IMR-90 (cell line): ENCODE data around the gene MIOX. TPM values are rescaled to one million over a fixed set of nuclear protein-coding genes. Genes with fewer than 3 reads are reported as not detected.
A peak's percentile ranks its signal among the peaks of the same experiment; 100 is the strongest.

ENCODE experiments used
- ATAC-seq: fragments of 200-7000 bp; cut with Tn5 transposase; 2 replicates; pipeline ENCODE4 v1.9.1; 2020; ENCODE audit warnings: low read depth, mild to moderate bottlenecking, moderate library complexity
- BruUV-seq: library from RNA; stranded (reverse); fragments of 400-500 nt; replicated peaks from 2 replicates; lab custom pipeline; 2021; lab: Mats Ljungman, UMichigan
- CTCF ChIA-PET: fragments of 300-600 bp; formaldehyde crosslinking; extraction: SDS; loops from one replicate; lab custom pipeline; 2021; ENCODE audit warnings: antibody characterized with exemption; lab: Yijun Ruan, JAX
- POLR2A ChIA-PET: fragments of 300-600 bp; sonication (Branson Sonifier 250); formaldehyde crosslinking; loops from one replicate; lab custom pipeline; 2022; ENCODE audit warnings: antibody characterized with exemption; ENCODE audit not compliant: unreplicated experiment; lab: Charles Lee
- DNase-seq: peaks from one replicate; pipeline ENCODE4 v3.0.0; 2013
- H2AFZ ChIP-seq: replicated peaks from 2 replicates; pipeline ENCODE3; 2013; ENCODE audit warnings: low read length, mild to moderate bottlenecking; ENCODE audit not compliant: poor library complexity
- H2AK5ac ChIP-seq: 2 replicates; pipeline ENCODE4 v1.6.1; 2013; ENCODE audit warnings: low read depth, low read length, inconsistent platforms
- H2AK9ac ChIP-seq: replicated peaks from 2 replicates; pipeline ENCODE3; 2013; ENCODE audit warnings: mild to moderate bottlenecking, low read depth, low read length, moderate library complexity; ENCODE audit not compliant: poor library complexity
- H2BK120ac ChIP-seq: 2 replicates; pipeline ENCODE4 v1.6.1; 2013; ENCODE audit warnings: low read depth, low read length, inconsistent platforms
- H2BK15ac ChIP-seq: 3 replicates; pipeline ENCODE4 v1.6.1; 2013; ENCODE audit warnings: low read depth, low read length, inconsistent platforms
- H2BK20ac ChIP-seq: 2 replicates; pipeline ENCODE4 v1.6.1; 2013; ENCODE audit warnings: low read depth, mild to moderate bottlenecking, inconsistent platforms, low read length, moderate library complexity
- H2BK5ac ChIP-seq: 2 replicates; pipeline ENCODE4 v1.6.1; 2013; ENCODE audit warnings: mild to moderate bottlenecking, low read depth, low read length, inconsistent platforms; ENCODE audit not compliant: poor library complexity, severe bottlenecking
- H3K14ac ChIP-seq: replicated peaks from 2 replicates; pipeline ENCODE4 v1.6.1; 2013; ENCODE audit warnings: low read depth, low read length, inconsistent platforms
- H3K18ac ChIP-seq: 2 replicates; pipeline ENCODE4 v1.6.1; 2013; ENCODE audit warnings: low read depth, low read length, control low read depth
- H3K23ac ChIP-seq: 2 replicates; pipeline ENCODE4 v1.6.1; 2013; ENCODE audit warnings: low read depth, low read length, inconsistent platforms
- H3K27ac ChIP-seq: 2 replicates; pipeline ENCODE4 v1.5.1; 2013; ENCODE audit warnings: mild to moderate bottlenecking, control low read depth, low read length; ENCODE audit not compliant: insufficient read depth
- H3K27me3 ChIP-seq: 2 replicates; pipeline ENCODE4 v1.6.1; 2013; ENCODE audit warnings: low read length; ENCODE audit not compliant: control insufficient read depth, insufficient read depth
- H3K36me3 ChIP-seq: 2 replicates; pipeline ENCODE4 v1.6.1; 2013; ENCODE audit warnings: low read length, mixed read lengths; ENCODE audit not compliant: control insufficient read depth, insufficient read depth
- H3K4ac ChIP-seq: 2 replicates; pipeline ENCODE4 v1.6.1; 2013; ENCODE audit warnings: low read depth, low read length, inconsistent platforms
- H3K4me1 ChIP-seq: 2 replicates; pipeline ENCODE4 v1.6.1; 2013; ENCODE audit warnings: low read length, mixed read lengths; ENCODE audit not compliant: control insufficient read depth, insufficient read depth
- H3K4me2 ChIP-seq: 2 replicates; pipeline ENCODE4 v1.6.1; 2013; ENCODE audit warnings: low read depth, mild to moderate bottlenecking, control low read depth, low read length, moderate library complexity
- H3K4me3 ChIP-seq: 2 replicates; pipeline ENCODE4 v1.5.1; 2013; ENCODE audit warnings: low read depth, mild to moderate bottlenecking, control low read depth, low read length, moderate library complexity; ENCODE audit not compliant: insufficient read depth
- H3K56ac ChIP-seq: 2 replicates; pipeline ENCODE4 v1.6.1; 2013; ENCODE audit warnings: low read length, inconsistent platforms; ENCODE audit not compliant: insufficient read depth; ENCODE audit errors: extremely low read depth
- H3K79me1 ChIP-seq, 2 experiments: 2 replicates each; pipeline ENCODE4 v1.6.1; 2013; ENCODE audit warnings: low read length in 2 of 2, inconsistent platforms in 1 of 2, low read depth in 1 of 2
- H3K9ac ChIP-seq: 2 replicates; pipeline ENCODE4 v1.6.1; 2013; ENCODE audit warnings: low read depth, low read length, control low read depth
- H3K9me1 ChIP-seq: 2 replicates; pipeline ENCODE4 v1.6.1; 2013; ENCODE audit warnings: low read length, inconsistent platforms; ENCODE audit not compliant: insufficient read depth
- H3K9me3 ChIP-seq: 2 replicates; pipeline ENCODE4 v1.6.1; 2013; ENCODE audit warnings: low read length; ENCODE audit not compliant: control insufficient read depth, insufficient read depth
- H4K20me1 ChIP-seq: 2 replicates; pipeline ENCODE4 v1.6.1; 2013; ENCODE audit warnings: low read length, inconsistent platforms; ENCODE audit not compliant: insufficient read depth
- H4K5ac ChIP-seq: 2 replicates; pipeline ENCODE4 v1.6.1; 2013; ENCODE audit warnings: mild to moderate bottlenecking, low read depth, low read length, control low read depth
- H4K8ac ChIP-seq, 2 experiments: 2 replicates each; pipeline ENCODE4 v1.6.1; 2013; ENCODE audit warnings: low read depth in 2 of 2, low read length in 2 of 2, control low read depth in 1 of 2, inconsistent platforms in 1 of 2
- H4K91ac ChIP-seq: 2 replicates; pipeline ENCODE4 v1.6.1; 2013; ENCODE audit warnings: low read depth, low read length, inconsistent platforms; ENCODE audit not compliant: insufficient read depth
- NFE2L2 ChIP-seq: fragments of 150-350 bp; IDR thresholded peaks from 2 replicates; pipeline ENCODE4 v1.6.1; 2016; ENCODE audit warnings: low read depth, mild to moderate bottlenecking, low read length
- WGBS, 2 experiments: methylation state at CpG; one replicate each; pipeline versions ENCODE4 v1.1.5 to v1.1.7; 2013; ENCODE audit warnings: missing lambda C conversion rate in 2 of 2; ENCODE audit not compliant: insufficient read length in 1 of 2; ENCODE audit errors: extremely low coverage in 2 of 2; 5-methylcytosine and 5-hydroxymethylcytosine counted together
- dilution Hi-C: fragments of 300-500 bp; cut with HindIII; formaldehyde crosslinking; loops from one replicate; pipeline ENCODE4 v1.14.3; 2018; ENCODE audit warnings: low sequenced_read_pairs; ENCODE audit not compliant: unreplicated experiment
- in situ Hi-C: fragments of 300-500 bp; cut with MboI; formaldehyde crosslinking; loops from 3 replicates; pipeline ENCODE4 v1.14.3; 2019; ENCODE audit warnings: low sequenced_read_pairs, inconsistent platforms, mixed read lengths
- intact Hi-C: fragments of 100-400 bp; cut with micrococcal nuclease; formaldehyde crosslinking; loops from 2 replicates; pipeline ENCODE4 v1.10.0; 2022
- polyA plus RNA-seq, 3 experiments: library from polyadenylated mRNA; depleted of rRNA; stranded (reverse); fragments of >200 nt; gene quantifications; 2 replicates each; pipeline ENCODE4 v1.2.3, GENCODE V29; 2012; ENCODE audit warnings: low replicate concordance in 1 of 3
- total RNA-seq: library from RNA; depleted of rRNA; stranded (reverse); fragments of >200 nt; gene quantifications from 2 replicates; pipeline ENCODE4 v1.2.3, GENCODE V29; 2012
- TF ChIP-seq, protein P1 (sequence below): fragments of 150-350 bp; IDR thresholded peaks from 2 replicates; pipeline ENCODE4 v1.6.1; 2016; ENCODE audit warnings: low read depth, mild to moderate bottlenecking, low read length, moderate library complexity, borderline replicate concordance

MIOX gene
- total and polyA plus RNA-seq, 2 of the 4 experiments (the other 2 are of a cell fraction) = not detected

DNA sequence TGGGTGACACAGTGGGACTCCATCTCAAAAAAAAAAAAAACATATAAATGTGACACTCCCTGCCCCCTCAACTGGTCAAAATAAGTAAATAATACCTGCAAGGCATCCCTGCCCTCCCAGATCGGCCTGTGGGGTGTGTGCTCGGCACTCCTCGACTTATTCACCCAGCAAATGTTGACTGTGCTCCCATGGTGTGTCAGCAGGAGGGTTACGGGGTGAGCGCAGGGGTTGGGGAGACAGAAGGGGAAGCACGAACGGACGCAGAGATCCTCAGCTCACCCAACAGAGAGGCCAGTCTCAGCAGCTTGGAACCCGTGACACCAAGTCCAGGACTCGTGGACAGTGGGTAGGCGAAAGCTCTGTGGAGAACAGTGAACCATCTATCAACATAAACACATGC lies 6.9 kb upstream of the MIOX start:
- H3K4me2 ChIP-seq = no peak overlapping the region
- no peak overlapping the region for H3K27ac ChIP-seq
- ChIA-PET CTCF (no interaction called here), POLR2A (no interaction called here)
- dilution Hi-C loops = no loop called here
- no peak overlapping the region for H2BK15ac ChIP-seq
- in situ Hi-C loops = no loop called here
- H3K4me1 ChIP-seq = peaks cover 3% of the 10 kb centered on the region; the same call in 1 of the 2 replicates
- H3K56ac ChIP-seq = no peak overlapping the region
- no peak overlapping the region for H3K18ac ChIP-seq
- intact Hi-C loops = no loop called here
- no peaks in the 10 kb centered on the region for H3K9me3 ChIP-seq
- 70% methylated on average over 2 of the region's 11 CpGs; no CpG with 5 or more reads in 1 of the 2 experiments for WGBS, 2 experiments
- no peak overlapping the region for H2AFZ ChIP-seq
- 0 out of 2 replicates have a peak overlapping the region, but pooled peaks have one; percentile 49 for H3K23ac ChIP-seq
- no peak overlapping the region for H2BK20ac ChIP-seq
- no peak overlapping the region for H4K91ac ChIP-seq
- no peak overlapping the region for H3K4me3 ChIP-seq
- H3K14ac ChIP-seq = no peak overlapping the region
- DNase-seq (no peak), ATAC-seq (no peak)
- H2BK5ac ChIP-seq = no peak overlapping the region
- no peak overlapping the region for H2BK120ac ChIP-seq
- H3K9me1 ChIP-seq = no peaks in the 10 kb centered on the region; the same call in 1 of the 2 replicates
- peaks cover 21% of the 10 kb centered on the region for H3K27me3 ChIP-seq
- TF ChIP-seq NFE2L2 = no peak
- TF ChIP-seq, protein P1, sequence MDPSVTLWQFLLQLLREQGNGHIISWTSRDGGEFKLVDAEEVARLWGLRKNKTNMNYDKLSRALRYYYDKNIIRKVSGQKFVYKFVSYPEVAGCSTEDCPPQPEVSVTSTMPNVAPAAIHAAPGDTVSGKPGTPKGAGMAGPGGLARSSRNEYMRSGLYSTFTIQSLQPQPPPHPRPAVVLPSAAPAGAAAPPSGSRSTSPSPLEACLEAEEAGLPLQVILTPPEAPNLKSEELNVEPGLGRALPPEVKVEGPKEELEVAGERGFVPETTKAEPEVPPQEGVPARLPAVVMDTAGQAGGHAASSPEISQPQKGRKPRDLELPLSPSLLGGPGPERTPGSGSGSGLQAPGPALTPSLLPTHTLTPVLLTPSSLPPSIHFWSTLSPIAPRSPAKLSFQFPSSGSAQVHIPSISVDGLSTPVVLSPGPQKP = no peak
- no peaks in the 10 kb centered on the region for H4K20me1 ChIP-seq
- no peak overlapping the region for H4K5ac ChIP-seq
- peaks cover 0 to 6% of the 10 kb centered on the region in 2 experiments; a peak in 1 of 4 replicates for H3K79me1 ChIP-seq
- H2AK9ac ChIP-seq = no peak overlapping the region
- BruUV-seq = no TSS peak
- no peak overlapping the region for H3K4ac ChIP-seq
- no peak overlapping the region for H3K9ac ChIP-seq
- no peak overlapping the region for H4K8ac ChIP-seq
- peaks cover 4% of the 10 kb centered on the region; the same call in 1 of the 2 replicates for H3K36me3 ChIP-seq
- no peak overlapping the region for H2AK5ac ChIP-seq
